ENCODE measurements around the gene ZNF593.

GRCh38 chr1:26127235-26128163 lies 42.2 kb upstream of the ZNF593 start:
- TF ChIP-seq POLR2A (IDR thresholded peaks at IDR 0.05; ENCODE audit: low read length) (no peak), CTCF (IDR thresholded peaks at IDR 0.05) (no peak), REST (IDR thresholded peaks at IDR 0.05) (no peak), BHLHE40 (IDR thresholded peaks at IDR 0.05; ENCODE audit: low read depth, low read length) (no peak), JUN (IDR thresholded peaks at IDR 0.05) (no peak), EP300 (IDR thresholded peaks at IDR 0.05) (no peak), RAD21 (conservative IDR thresholded peaks at IDR 0.05 in 1 of 2, IDR thresholded peaks at IDR 0.05 in 1 of 2) (no peak), MYC (IDR thresholded peaks at IDR 0.05; ENCODE audit: borderline replicate concordance, low read length) (no peak), RFX5 (IDR thresholded peaks at IDR 0.05) (no peak), ZFP36 (IDR thresholded peaks at IDR 0.05; ENCODE audit: borderline replicate concordance, partially characterized antibody) (no peak), GATA3 (IDR thresholded peaks at IDR 0.05; ENCODE audit: borderline replicate concordance) (no peak)
